DOHH2 (cell line): ENCODE data around the gene RAD51B.
"Not testable (repeated sequence)": the region's sequence is repeated elsewhere in the genome, so short reads cannot be mapped to it uniquely, and the experiment has no call there.

Source experiments
- H3F3A ChIP-seq: fragments of 200-600 bp; sonication (generic), shearing (Covaris generic); 2 replicates; pipeline ENCODE4 v1.6.0; 2016; ENCODE audit warnings: antibody characterized with exemption, mild to moderate bottlenecking; ENCODE audit not compliant: control insufficient read depth, insufficient read depth
- H3K27ac ChIP-seq: fragments of 200-600 bp; sonication (generic); 2 replicates; pipeline ENCODE4 v1.5.1; 2014; ENCODE audit warnings: low read depth, mild to moderate bottlenecking, low read length, moderate library complexity
- H3K27me3 ChIP-seq: fragments of 200-600 bp; sonication (generic); 2 replicates; pipeline ENCODE4 v1.6.1; 2014; ENCODE audit warnings: mild to moderate bottlenecking, low read length, mixed read lengths; ENCODE audit not compliant: control insufficient read depth
- H3K36me3 ChIP-seq: fragments of 200-600 bp; sonication (generic); 2 replicates; pipeline ENCODE4 v1.6.1; 2014; ENCODE audit warnings: mild to moderate bottlenecking, low read length, moderate library complexity, mixed read lengths; ENCODE audit not compliant: control insufficient read depth
- H3K4me1 ChIP-seq: fragments of 200-600 bp; sonication (generic); 2 replicates; pipeline ENCODE4 v1.6.1; 2014; ENCODE audit warnings: mild to moderate bottlenecking, low read length, mixed read lengths; ENCODE audit not compliant: control insufficient read depth
- H3K4me2 ChIP-seq: fragments of 200-600 bp; sonication (generic); 2 replicates; pipeline ENCODE4 v1.6.0; 2014; ENCODE audit warnings: mild to moderate bottlenecking, low read length, moderate library complexity
- H3K4me3 ChIP-seq: fragments of 200-600 bp; sonication (generic); 2 replicates; pipeline ENCODE4 v1.5.1; 2014; ENCODE audit warnings: mild to moderate bottlenecking, low read length, mixed read lengths
- H3K79me2 ChIP-seq: fragments of 200-600 bp; sonication (generic); 2 replicates; pipeline ENCODE4 v1.6.1; 2014; ENCODE audit warnings: mild to moderate bottlenecking, low read length, mixed read lengths; ENCODE audit not compliant: control insufficient read depth
- H3K9me2 ChIP-seq: fragments of 200-600 bp; sonication (generic); replicated peaks from 2 replicates; pipeline ENCODE4 v1.6.1; 2014; ENCODE audit warnings: mild to moderate bottlenecking, low read length, mixed read lengths; ENCODE audit not compliant: control insufficient read depth
- H3K9me3 ChIP-seq: fragments of 200-600 bp; sonication (generic); 2 replicates; pipeline ENCODE4 v1.6.1; 2014; ENCODE audit warnings: antibody characterized with exemption, low read length, mixed read lengths; ENCODE audit not compliant: control insufficient read depth, insufficient read depth
- H4K20me1 ChIP-seq: fragments of 200-600 bp; sonication (generic); 2 replicates; pipeline ENCODE4 v1.6.0; 2014; ENCODE audit warnings: low read depth, mild to moderate bottlenecking, antibody characterized with exemption, low read length, moderate library complexity; ENCODE audit not compliant: control insufficient read depth, insufficient read depth
- CTCF ChIP-seq: fragments of 200-600 bp; sonication (generic); IDR thresholded peaks from one replicate; pipeline ENCODE4 v1.5.1; 2014; ENCODE audit warnings: antibody characterized with exemption, mild to moderate bottlenecking, low read depth, low read length; ENCODE audit not compliant: poor library complexity, severe bottlenecking
- EZH2phosphoT487 ChIP-seq: fragments of 200-600 bp; sonication (generic); IDR thresholded peaks from 2 replicates; pipeline ENCODE4 v1.6.1; 2017; ENCODE audit warnings: borderline replicate concordance, mild to moderate bottlenecking, antibody characterized with exemption, low read length, moderate library complexity, mixed read lengths

Gene RAD51B

GRCh38 chr14:68760761-68761160, 941.2 kb downstream of the RAD51B start:
- Histone ChIP-seq H3K36me3 (no peaks in the 10 kb centered on the region), H3K4me1 (peaks cover 9% of the 10 kb centered on the region), H3F3A (no peaks in the 10 kb centered on the region), H3K4me2 (no peak overlapping the region), H3K27me3 (no peaks in the 10 kb centered on the region), H3K9me3 (no peaks in the 10 kb centered on the region), H3K27ac (no peak overlapping the region), H4K20me1 (no peaks in the 10 kb centered on the region), H3K9me2 (no peaks in the 10 kb centered on the region), H3K79me2 (no peaks in the 10 kb centered on the region), H3K4me3 (no peak overlapping the region)
- TF ChIP-seq CTCF (no peak), EZH2phosphoT487 (no peak)

DNA sequence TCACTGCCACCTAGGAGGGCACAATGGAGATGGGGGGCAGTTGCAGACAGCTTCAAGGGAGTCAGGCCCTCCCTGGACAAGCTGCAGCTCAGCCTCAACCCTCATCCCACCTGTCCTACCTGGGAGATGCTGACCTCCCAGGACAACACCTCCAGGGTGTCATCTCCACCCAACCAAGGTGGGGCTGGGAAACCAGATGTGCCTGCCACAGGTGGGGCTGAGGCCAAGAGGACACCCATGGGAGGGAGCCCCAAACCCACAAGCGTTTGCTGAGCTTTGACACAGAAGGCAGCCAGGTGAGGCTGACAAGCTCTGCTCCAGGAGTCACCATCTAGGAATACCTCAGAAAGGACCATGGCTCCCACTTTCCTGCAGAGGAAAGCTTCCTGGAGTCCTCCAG, 941.8 kb downstream of the RAD51B start:
- Histone ChIP-seq H3K9me2 (no peaks in the 10 kb centered on the region), H3K36me3 (no peaks in the 10 kb centered on the region), H3K4me1 (peaks cover 9% of the 10 kb centered on the region), H4K20me1 (no peaks in the 10 kb centered on the region), H3K4me3 (no peak overlapping the region), H3F3A (no peaks in the 10 kb centered on the region), H3K9me3 (no peaks in the 10 kb centered on the region), H3K4me2 (no peak overlapping the region), H3K79me2 (no peaks in the 10 kb centered on the region), H3K27me3 (no peaks in the 10 kb centered on the region), H3K27ac (no peak overlapping the region)
- no peak for TF ChIP-seq EZH2phosphoT487
- no peak for TF ChIP-seq CTCF

DNA sequence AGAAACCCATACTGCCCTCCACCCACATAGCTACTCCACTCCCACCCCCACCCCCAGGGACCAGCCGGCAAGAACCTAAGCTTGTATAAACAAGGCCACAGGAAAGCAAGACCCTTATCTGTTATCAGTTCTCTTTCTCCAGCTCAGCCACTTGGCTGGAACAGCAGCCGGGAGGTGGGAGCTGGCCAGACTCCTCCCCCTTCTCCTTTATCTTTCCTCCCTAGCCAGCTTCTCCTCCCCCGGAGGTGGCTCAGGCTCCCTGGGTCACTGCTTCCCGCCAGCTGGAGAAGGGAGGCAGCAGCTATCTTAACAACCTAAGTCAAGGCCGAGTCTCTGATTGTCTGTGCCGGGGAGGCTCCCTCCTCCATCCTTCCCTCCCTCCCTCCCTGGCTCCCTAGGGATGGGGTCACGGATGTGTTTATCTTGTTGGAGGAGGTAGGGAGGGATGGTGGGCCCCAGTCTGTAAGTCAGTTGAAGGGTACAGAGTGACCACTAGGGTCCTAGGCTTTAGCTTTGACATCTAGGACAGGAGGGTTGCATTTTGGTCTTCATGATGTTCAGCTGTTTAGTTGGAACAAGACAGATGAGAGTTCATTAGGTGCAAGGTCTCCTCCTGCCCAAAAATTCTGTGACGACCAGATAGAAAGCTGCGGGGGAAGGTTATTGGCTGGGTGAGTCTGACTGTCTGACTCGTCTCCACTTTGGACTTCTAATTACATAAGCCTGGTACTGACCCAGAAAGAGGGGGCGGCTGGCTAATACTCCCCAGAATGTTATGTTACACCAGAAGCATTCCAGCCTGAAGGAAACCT, 943.6 kb downstream of the RAD51B start:
- Histone ChIP-seq H3K9me3 (no peaks in the 10 kb centered on the region), H4K20me1 (no peaks in the 10 kb centered on the region), H3K4me3 (no peak overlapping the region), H3K4me1 (no peaks in the 10 kb centered on the region), H3F3A (no peaks in the 10 kb centered on the region), H3K27ac (no peak overlapping the region), H3K79me2 (no peaks in the 10 kb centered on the region), H3K36me3 (no peaks in the 10 kb centered on the region), H3K27me3 (no peaks in the 10 kb centered on the region), H3K9me2 (no peaks in the 10 kb centered on the region), H3K4me2 (no peak overlapping the region)
- TF ChIP-seq EZH2phosphoT487 (no peak), CTCF (no peak)

- not testable (repeated sequence) for H3K9me3 ChIP-seq, H3K27ac ChIP-seq
Measured at GRCh38 chr14:68763843-68764242, 944.3 kb downstream of the RAD51B start.

More at GRCh38 chr14:68763843-68764242, 944.3 kb downstream of the RAD51B start:
- H3K27me3 ChIP-seq, H3K4me1 ChIP-seq, H3K79me2 ChIP-seq, H4K20me1 ChIP-seq, H3K4me3 ChIP-seq, H3K9me2 ChIP-seq, H3F3A ChIP-seq, H3K36me3 ChIP-seq, H3K4me2 ChIP-seq: not testable (repeated sequence)
